Measurements from ENCODE around the gene PCGF1.

PCGF1 gene

DNA sequence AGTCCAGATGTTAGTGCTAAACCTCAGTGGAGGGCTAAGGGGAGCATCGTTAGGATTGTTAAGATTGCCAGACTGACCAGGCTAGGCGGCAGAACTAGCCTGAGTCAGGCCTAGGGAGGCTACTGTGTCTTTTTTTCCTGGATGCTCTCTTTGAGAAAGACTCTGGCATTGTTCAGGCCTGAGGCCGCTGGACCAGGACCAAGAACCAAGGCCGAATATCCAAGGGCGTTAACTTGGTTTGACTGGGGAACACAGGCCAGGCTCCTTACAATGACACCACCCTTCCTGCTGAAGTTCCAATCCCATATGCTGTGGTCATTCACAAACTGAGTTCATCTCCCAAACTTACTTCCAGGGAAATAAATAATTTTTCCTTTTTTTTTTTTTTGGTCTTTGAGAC lies 32.8 kb upstream of the PCGF1 start:
- Histone ChIP-seq H3K27ac (peak overlapping the region in 3 of 21 experiments; percentile 16 to 32 (median 28)), H3K4me3 (no peak overlapping the region)

DNA sequence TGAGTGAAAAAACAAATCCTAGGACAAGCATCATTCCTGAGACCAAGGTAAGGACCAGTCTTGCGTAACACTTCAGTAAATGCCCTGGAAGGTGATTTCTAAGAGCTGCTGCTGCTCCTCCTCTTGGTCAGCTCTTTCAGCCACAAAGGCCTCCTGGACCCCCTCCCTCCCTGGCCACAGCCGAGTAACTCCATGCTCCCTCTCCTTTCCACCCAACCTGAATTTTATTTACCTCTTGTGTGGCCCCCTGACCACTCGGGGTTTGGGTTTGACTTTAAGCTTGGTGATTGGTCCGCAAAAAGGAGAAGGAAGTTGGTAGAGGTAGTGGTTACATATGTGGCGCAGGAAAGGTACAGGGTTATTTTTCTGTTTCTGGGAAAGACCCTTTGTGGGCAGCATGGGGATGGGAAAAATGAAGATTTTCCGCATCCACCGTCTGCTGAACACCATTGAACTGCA lies 31.4 kb upstream of the PCGF1 start:
- peak overlapping the region in 1 of 21 experiments; percentile 33 for H3K27ac ChIP-seq
- H3K4me3 ChIP-seq: no peak overlapping the region

DNA sequence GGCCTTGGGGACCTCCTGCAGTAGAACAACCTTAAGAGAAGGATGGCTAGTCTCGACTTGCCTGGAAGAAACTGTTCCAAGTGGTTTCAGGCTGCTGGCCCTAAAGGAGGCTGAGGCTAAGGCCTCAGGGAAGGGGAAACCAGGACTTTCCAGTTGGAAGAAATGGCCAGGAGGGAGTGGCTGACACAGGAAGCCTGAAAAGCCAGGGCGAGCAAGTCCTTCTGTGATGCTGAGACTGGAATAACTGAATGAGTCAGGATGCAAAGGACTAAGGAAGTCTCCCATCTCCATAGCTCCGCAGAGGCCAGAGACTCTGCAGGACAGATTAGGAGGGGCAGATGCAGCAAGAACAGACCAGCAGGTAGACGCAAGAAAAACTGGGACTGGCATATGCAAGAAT lies 29.6 kb upstream of the PCGF1 start:
- Histone ChIP-seq H3K27ac (no peak overlapping the region), H3K4me3 (no peak overlapping the region)

DNA sequence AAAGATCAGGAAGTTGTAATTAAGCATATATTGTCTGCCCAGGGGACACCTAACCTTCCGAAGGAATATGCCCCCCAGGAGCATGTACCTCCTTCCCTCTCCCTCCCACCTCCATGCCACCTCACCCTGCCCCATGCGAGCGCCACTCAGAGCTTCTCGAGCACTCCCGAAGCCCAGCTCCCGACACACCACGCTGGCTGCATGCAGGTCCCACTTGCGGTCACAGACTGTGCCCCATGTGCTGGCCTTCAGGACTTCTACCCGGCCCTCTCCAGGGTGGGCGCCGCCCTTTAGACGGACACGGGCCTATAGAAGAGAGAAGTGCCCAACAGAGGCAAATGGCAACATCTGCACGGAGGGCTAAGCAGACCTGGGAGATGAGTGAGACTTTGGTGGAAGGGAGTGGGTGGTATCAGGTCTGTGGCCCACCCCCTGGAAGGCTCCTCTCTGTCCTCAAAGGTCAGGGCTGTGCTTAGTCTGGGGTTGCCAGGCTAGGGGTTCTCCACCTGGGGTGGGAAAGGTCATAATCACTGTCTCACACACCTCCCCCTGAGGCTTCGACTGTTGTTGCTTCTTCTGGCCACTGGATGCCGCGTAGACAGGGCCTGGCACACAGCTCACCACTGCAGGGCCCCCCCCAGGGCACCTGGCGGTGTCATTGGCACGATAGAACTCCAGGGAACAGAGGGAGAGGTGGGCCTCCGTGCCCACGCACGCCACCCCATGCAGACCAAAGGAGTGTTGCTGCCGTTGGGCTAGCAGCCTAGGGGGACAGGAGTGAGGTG lies 28.9 kb upstream of the PCGF1 start:
- no peak overlapping the region for H3K27ac ChIP-seq
- H3K4me3 ChIP-seq: no peak overlapping the region

DNA sequence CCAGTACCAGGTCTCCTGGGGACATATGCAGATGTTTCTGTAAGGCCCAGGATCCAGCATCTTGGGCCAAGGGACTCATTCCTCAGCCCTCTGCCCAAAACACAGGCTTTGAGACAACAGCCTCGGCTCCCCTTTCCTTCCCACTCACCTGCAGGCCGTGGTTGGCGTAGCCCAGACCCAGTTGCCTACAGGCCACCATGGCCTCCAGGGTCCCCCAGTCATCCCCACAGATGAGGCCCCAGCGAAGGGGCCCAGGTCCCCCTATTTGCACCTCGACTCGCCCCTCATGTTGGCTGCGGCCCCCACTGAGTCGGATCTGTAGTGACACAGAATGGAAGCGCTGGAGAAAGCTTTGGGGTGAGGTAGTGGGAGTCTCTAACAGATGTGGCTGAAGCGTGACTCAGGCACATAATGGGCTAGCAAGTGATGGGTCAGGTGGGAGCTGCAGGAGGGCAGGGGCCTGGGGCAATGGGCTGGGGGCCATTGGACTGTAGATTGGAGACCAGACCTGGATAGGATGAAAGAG lies 28.0 kb upstream of the PCGF1 start:
- H3K27ac ChIP-seq: no peak overlapping the region

DNA sequence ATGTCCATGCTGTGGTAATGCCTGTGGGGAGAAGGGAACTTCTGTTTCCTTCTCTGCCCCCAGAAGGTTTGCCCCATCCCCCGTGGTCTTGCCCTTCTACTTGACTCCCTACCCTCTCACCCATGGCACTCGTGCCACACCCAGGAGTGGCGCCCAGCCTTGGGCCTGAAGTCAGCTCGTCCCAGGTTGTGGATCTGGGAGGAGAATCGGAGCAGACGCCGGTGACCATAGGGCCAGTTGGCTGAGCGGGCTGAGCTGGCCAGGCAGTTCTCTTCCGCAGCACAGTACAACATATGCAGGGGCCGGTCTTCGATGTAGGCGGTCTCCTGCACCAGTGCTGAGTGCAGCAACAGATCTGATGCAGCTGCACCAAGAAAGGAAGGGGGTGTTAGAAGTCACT lies 26.9 kb upstream of the PCGF1 start:
- H3K4me3 ChIP-seq: no peak overlapping the region
- H3K27ac ChIP-seq: no peak overlapping the region

More for the DNA sequence above, 28.0 kb upstream of the PCGF1 start:
- no peak overlapping the region for H3K4me3 ChIP-seq

DNA sequence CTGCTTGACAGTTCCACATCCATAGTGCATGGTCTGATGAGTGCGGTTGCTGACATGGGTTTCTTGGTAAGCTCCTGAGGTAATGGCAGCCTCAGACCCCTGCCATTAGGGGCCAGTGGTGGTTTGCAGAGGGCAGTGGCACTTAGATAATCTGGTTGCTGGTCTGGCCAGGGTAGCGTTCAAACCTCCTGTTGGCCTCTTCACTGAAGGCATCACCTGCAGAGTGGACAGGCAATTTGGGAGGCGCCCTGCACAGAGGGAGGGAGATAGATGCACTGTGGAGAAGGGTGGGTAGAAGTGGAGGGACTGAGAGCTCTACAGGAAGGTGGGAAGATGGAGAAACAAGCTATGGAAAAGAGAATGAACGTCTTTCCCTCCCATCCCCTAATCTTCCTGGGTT lies 26.0 kb upstream of the PCGF1 start:
- Histone ChIP-seq H3K4me3 (no peak overlapping the region), H3K27ac (no peak overlapping the region)

DNA sequence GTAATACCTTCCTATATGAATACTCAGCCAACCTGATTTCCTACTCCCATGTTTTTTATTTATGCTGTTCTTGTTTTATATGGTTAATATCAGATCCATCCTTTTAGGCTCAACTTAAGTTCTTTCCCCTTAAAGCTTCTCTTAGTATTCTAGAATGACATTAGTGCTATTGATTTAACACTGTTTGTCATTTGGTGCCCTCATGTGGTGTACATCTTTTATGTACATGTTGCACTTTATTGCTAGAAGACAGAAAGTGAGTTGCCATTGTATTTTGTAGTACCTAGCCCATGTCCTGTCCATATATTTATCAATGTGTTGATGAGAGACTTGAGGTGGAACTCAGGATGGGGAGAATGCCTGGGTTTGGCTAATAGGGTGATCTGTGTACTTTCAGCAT lies 24.7 kb upstream of the PCGF1 start:
- H3K4me3 ChIP-seq: no peak overlapping the region
- no peak overlapping the region for H3K27ac ChIP-seq

DNA sequence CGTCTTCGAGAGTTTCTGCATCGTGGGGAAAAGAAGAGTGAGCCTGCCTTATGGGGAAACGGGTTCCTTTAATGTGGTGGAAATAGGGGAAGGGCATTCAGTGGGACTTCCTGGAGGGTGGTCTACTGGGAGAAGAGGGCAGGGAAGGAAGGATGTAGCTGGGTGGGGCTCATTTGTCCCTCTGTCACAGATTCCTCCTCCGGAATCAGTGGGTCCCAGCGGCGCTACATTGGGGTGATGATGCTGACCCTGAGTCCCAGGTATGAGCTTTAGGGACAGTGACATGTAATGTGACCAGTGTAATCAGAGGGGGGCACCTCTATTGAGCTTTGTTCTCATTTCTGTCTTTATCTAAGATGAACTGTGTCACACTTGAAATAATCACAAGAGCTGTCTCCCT lies 24.2 kb upstream of the PCGF1 start:
- Histone ChIP-seq H3K4me3 (no peak overlapping the region), H3K27ac (peak overlapping the region in 2 of 21 experiments; percentile 94)

DNA sequence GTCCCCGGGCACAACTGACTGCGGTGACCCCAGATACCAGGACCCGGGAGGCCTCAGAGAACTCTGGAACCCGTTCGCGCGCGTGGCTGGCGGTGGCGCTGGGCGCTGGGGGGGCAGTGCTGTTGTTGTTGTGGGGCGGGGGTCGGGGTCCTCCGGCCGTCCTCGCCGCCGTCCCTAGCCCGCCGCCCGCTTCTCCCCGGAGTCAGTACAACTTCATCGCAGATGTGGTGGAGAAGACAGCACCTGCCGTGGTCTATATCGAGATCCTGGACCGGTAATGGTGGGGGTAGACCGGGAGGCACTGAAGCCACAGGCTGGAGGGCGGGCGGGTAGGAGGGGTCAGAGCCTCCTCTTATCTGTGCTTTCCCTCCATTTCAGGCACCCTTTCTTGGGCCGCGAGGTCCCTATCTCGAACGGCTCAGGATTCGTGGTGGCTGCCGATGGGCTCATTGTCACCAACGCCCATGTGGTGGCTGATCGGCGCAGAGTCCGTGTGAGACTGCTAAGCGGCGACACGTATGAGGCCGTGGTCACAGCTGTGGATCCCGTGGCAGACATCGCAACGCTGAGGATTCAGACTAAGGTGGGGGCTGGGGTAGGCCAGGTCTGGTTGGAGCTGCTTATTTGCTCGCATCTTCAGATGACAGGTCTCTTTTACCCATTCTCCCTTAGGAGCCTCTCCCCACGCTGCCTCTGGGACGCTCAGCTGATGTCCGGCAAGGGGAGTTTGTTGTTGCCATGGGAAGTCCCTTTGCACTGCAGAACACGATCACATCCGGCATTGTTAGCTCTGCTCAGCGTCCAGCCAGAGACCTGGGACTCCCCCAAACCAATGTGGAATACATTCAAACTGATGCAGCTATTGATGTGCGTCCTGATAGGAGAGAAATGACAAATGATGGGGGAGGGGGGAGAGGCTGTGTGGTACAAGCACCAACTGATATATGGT lies 23.0 kb upstream of the PCGF1 start:
- H3K27ac ChIP-seq: peak overlapping the region; percentile 54 to 98 (median 94)
- peak overlapping the region; percentile 91 to 96 (median 94) for H3K4me3 ChIP-seq

DNA sequence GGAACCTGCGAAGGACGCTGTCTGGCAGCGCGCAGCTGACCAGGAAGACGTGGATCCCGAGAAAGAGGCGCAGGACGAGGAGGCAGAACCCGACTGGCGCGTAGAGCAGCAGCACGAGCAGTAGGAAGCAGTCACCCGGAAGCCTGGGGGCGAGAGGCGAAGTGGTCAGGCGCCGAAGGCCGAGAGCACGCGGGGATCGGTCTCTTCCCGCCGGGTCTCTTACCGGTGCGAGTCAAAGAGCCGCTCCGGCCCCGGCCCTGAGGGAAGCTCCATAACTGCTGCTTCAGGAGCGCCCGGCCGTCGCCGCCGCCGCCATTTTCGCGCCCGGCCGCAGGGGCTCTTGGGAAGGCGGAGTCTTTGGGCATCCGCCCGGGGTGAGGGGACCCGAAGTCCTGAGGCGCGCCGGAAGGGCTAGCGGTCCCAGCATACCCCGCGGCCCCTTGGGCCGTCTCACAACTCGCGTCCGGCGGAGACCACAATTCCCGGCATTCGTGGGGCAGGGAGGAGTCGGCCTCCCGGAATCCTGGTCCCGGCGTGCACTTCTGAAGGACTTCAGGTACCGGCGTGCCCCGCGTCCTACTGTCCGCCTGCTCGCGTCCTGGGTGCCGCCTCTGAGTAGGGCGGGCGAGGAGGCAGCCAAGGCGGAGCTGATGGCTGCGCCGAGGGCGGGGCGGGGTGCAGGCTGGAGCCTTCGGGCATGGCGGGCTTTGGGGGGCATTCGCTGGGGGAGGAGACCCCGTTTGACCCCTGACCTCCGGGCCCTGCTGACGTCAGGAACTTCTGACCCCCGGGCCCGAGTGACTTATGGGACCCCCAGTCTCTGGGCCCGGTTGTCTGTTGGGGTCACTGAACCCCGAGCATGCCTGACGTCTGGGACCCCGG lies 22.1 kb upstream of the PCGF1 start, which contains the start of the genes AUP1 and HTRA2:
Gene AUP1 (minus strand): TSS at position 350 of the 882 bp plus-strand sequence. CDS start 77 bp downstream, at position 273.
Gene HTRA2 (plus strand): TSS at position 577 of the 882 bp plus-strand sequence. CDS start 74 bp downstream, at position 651.
- H3K4me3 ChIP-seq: peak within 1 kb of the TSS; percentile 91 to 96 (median 94)

DNA sequence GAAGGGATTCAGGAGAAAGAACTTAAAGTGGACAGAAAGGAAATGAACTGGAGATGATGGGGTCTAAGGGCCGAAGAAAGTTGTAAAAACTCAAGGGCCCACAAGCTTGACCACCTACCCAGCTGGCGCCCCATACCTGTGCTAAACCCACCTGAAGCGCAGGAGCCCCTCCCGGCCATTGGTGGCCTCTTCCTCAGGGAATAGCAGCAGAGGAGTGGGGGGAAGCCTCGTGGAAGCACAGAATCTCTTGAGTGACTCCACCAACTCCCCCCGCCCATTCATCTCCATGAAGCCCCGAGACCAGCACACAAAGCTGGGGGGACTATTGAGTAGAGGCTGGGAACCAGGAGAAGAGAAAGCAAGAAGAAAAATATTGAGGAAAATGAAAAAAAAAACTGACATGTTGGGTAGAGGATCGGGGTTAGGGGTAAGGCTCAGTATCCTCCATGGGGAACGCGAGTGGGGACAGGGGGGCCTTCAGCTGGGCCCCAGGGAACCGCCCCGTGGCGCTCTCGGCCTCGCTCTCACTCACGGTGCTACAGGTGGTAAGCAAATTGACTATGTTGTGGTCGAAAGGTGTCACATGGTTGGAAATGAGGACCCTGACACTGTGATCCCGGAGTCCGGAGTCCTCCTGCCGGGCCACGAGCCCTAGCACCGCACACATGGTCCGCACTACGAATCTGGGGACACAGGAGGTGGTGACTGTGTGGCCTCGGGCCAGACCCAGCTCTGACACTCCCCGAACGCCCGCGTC lies 21.3 kb upstream of the PCGF1 start:
- H3K27ac ChIP-seq: peak overlapping the region; percentile 77 to 98 (median 94)
- H3K4me3 ChIP-seq: peak overlapping the region; percentile 91 to 96 (median 94)

More for the DNA sequence above, 22.1 kb upstream of the PCGF1 start, which contains the start of the genes AUP1 and HTRA2:
- peak within 1 kb of the TSS; percentile 77 to 98 (median 94) for H3K27ac ChIP-seq

DNA sequence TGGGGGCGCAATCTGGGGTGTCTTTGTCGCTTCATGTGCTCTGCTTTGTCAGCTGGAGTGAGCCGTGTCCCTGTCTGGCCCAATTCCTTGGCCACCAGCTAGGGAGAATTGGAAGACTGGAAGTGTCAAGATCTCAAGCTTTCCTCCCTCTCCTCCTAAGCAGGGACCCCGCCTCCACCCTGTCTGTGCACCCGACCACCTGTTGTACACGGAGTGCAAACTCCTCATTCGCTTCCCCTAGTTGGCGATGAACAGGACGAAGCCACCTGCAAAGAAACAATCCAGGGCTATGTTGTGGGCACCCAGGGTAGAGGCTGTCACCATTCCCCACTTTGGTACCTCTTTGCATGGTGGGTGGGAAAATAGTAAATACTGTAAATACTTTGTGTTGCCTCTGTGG lies 20.2 kb upstream of the PCGF1 start:
- H3K4me3 ChIP-seq: no peak overlapping the region
- no peak overlapping the region for H3K27ac ChIP-seq

DNA sequence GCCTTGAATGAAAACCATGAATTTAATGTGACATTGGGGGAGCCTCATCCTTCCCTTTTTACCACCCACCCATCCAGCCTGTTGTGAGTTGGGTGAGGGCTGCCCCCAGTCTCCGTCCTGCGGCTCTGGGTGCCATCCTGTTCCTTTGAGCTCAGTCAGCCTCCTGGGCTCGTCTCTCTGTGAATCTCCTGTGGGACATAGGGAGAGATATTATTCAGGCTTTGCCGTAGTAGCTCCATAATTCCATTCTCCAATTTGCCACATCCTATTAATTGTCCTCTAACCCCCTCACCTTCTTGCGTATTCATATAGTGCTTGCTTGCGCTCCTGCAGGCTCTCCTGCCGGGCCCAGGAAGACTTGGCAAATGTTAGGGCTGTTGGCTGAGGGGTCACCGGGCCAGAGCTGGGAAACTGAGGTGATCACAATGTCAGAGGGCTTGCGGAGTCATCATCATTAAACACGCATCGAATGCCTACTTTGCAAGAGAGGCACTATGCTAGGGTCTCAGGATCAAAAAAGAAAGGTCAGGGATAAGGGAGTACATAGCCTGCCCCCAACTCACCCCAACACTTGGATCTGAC lies 19.2 kb upstream of the PCGF1 start:
- Histone ChIP-seq H3K27ac (no peak overlapping the region), H3K4me3 (no peak overlapping the region)

DNA sequence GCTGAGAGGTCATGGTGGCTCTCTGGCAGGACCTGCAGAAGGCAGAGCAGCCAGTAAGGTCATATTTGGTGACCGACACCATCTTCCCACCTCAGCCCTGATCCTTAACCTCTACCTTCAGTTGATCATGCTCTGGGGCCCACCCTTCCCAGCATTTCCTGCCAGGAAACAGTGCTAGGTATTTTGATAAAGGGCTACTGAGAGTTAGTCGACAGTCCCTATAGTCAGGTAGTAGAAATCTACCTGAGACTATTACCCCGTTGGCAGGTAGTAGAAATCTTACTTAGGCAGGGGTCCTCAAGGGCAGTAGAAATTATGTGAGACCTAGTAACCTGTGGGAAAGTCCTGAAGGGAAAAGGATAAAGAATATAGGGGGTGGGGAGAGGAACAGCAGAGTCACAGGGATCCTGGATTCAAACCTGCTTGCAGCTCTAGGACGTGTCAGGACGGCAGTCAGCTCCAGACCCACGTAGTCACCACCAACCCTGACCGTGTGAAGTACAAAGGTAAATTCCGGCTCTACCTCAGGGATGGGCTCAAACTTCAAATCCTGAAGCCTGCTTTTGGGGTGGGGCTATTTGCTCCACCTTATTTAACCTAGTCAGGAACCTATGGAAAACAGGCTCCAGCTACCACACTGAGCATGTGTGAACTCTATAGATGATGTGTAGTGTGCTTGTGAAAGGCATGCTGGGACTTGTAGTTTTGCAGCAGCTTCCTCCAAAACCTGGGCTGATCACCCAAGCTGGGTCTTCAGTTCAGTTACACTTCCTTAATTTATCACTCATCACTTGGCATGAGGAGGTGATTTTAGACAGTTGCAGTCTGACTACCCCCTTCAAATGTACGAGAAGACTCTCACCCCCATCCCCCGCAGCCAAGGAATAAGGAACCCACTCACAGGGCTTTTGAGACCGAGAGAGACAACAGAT lies 18.5 kb upstream of the PCGF1 start, which contains the start of gene DQX1:
Gene DQX1 (minus strand): TSS at position 515 of the 932 bp plus-strand sequence. CDS start 502 bp downstream, at position 13.
- peak within 1 kb of the TSS in 1 of 21 experiments; percentile 34 for H3K27ac ChIP-seq
- no peak within 1 kb of the TSS for H3K4me3 ChIP-seq

DNA sequence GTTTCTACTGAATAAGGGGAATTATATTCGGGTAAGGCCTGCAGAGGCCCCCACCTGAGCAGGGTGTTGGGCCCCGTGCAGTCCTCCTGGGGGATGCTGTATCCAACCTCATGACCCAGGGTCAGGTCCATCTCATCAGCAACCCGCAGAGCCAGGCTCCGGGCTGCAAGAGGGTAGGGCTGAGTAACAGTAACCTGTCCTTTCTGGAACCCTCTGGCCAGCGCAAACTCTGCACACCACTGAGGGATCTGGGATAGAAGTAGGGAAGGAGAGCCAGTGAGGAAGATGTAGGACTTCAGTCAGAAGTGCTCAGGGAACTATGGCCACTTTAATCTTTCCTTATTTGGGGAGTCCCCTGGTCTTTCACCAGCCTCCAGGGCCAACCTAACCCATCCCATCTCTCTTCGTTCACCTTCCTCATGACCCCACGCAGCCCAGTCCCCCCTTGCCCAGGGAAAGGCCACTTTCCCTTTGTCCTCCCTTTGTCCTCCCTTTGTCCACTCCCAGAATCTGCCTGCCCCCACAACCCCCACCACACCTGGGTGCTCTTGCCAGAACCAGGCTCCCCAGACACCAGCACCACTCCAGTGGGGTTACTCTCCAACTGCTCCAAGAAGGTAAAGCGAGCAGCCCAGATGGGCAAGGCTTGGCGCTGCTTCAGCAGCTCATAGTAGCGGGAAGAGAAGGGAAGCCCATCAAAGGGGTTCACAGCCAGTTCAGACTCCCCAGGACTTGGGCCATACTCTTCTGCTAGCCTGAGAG lies 17.6 kb upstream of the PCGF1 start:
- Histone ChIP-seq H3K4me3 (no peak overlapping the region), H3K27ac (no peak overlapping the region)

All from skin epidermis (tissue), 12 donors.